Neural progenitor cell (in vitro differentiated cells): Measurements from ENCODE around the gene IL23R. TPM values are rescaled to one million over a fixed set of nuclear protein-coding genes. Genes with fewer than 3 reads are reported as not detected.
"Not testable (repeated sequence)": the region's sequence is repeated elsewhere in the genome, so short reads cannot be mapped to it uniquely, and the experiment has no call there.

Experiments used
- DNase-seq: peaks from one replicate; pipeline ENCODE4 v3.0.0-alpha.2; 2016; ENCODE audit warnings: low spot score
- H2AFZ ChIP-seq: fragments of 200-600 bp; sonication (generic); replicated peaks from 2 replicates; pipeline ENCODE4 v1.6.1; 2016; ENCODE audit warnings: antibody characterized with exemption
- H3F3A ChIP-seq: fragments of 200-600 bp; sonication (generic); 2 replicates; pipeline ENCODE4 v1.6.1; 2016; ENCODE audit warnings: antibody characterized with exemption, low read depth
- H3K27ac ChIP-seq: fragments of 200-600 bp; sonication (generic); 2 replicates; pipeline ENCODE4 v1.5.1; 2016; ENCODE audit warnings: mild to moderate bottlenecking
- H3K27me3 ChIP-seq: fragments of 200-600 bp; sonication (generic); 2 replicates; pipeline ENCODE4 v1.6.1; 2016; ENCODE audit warnings: mild to moderate bottlenecking, moderate library complexity
- H3K36me3 ChIP-seq: fragments of 200-600 bp; sonication (generic); 2 replicates; pipeline ENCODE4 v1.5.1; 2016
- H3K4me1 ChIP-seq: fragments of 200-600 bp; sonication (generic); 2 replicates; pipeline ENCODE4 v1.6.1; 2016; ENCODE audit warnings: mixed run types
- H3K4me2 ChIP-seq: fragments of 200-600 bp; sonication (generic); 2 replicates; pipeline ENCODE4 v1.6.1; 2016
- H3K4me3 ChIP-seq: fragments of 200-600 bp; sonication (generic); 2 replicates; pipeline ENCODE4 v1.5.1; 2016
- H3K79me2 ChIP-seq: fragments of 200-600 bp; sonication (generic); 2 replicates; pipeline ENCODE4 v1.6.1; 2016; ENCODE audit warnings: low read depth
- H3K9ac ChIP-seq: fragments of 200-600 bp; sonication (generic); 2 replicates; pipeline ENCODE4 v1.6.1; 2016
- H3K9me3 ChIP-seq: fragments of 200-600 bp; sonication (generic); 2 replicates; pipeline ENCODE4 v1.5.1; 2016; ENCODE audit warnings: low read depth
- H4K20me1 ChIP-seq: fragments of 200-600 bp; sonication (generic); 2 replicates; pipeline ENCODE4 v1.6.1; 2016; ENCODE audit warnings: low read depth
- H3K27ac Mint-ChIP-seq: 3 replicates; pipeline ENCODE4 v1.8.0; 2021; ENCODE audit warnings: mixed read lengths
- H3K27me3 Mint-ChIP-seq: 2 replicates; pipeline ENCODE4 v1.8.0; 2022; ENCODE audit warnings: low read depth, mild to moderate bottlenecking, inconsistent platforms, moderate library complexity, mixed read lengths; ENCODE audit not compliant: insufficient read depth
- H3K36me3 Mint-ChIP-seq: 3 replicates; pipeline ENCODE4 v1.8.0; 2021; ENCODE audit warnings: mixed read lengths
- H3K4me1 Mint-ChIP-seq: 3 replicates; pipeline ENCODE4 v1.8.0; 2021; ENCODE audit warnings: mixed read lengths
- H3K4me3 Mint-ChIP-seq: 3 replicates; pipeline ENCODE4 v1.8.0; 2021; ENCODE audit warnings: mild to moderate bottlenecking, moderate library complexity, mixed read lengths
- H3K9me3 Mint-ChIP-seq: 3 replicates; pipeline ENCODE4 v1.8.0; 2020; ENCODE audit warnings: mixed read lengths
- CTCF ChIP-seq: fragments of 200-600 bp; sonication (generic); IDR thresholded peaks from 2 replicates; pipeline ENCODE4 v1.5.1; 2017; ENCODE audit warnings: antibody characterized with exemption, mild to moderate bottlenecking
- EZH2 ChIP-seq: fragments of 200-600 bp; sonication (generic); IDR thresholded peaks from 2 replicates; pipeline ENCODE4 v1.6.1; 2017; ENCODE audit warnings: antibody characterized with exemption, mild to moderate bottlenecking, moderate library complexity
- EZH2phosphoT487 ChIP-seq: fragments of 200-600 bp; sonication (generic); IDR thresholded peaks from 2 replicates; pipeline ENCODE4 v1.6.1; 2017; ENCODE audit warnings: antibody characterized with exemption
- total RNA-seq: library from RNA; depleted of rRNA; stranded (reverse); fragments of >200 nt; gene quantifications from 2 replicates; pipeline ENCODE4 v1.2.3, GENCODE V29; 2015; ENCODE audit warnings: low replicate concordance

IL23R gene
- total RNA-seq, 1 donor from 2014 or later: not detected

- Mint-ChIP-seq H3K27me3 (no peaks in the 10 kb centered on the region), H3K9me3 (no peaks in the 10 kb centered on the region), H3K27ac (no peak overlapping the region), H3K4me3 (no peak overlapping the region), H3K36me3 (no peaks in the 10 kb centered on the region), H3K4me1 (peaks cover 12% of the 10 kb centered on the region)
- Histone ChIP-seq H3K4me3 (no peak overlapping the region), H3K36me3 (no peaks in the 10 kb centered on the region), H3K9ac (no peak overlapping the region), H3K79me2 (no peaks in the 10 kb centered on the region), H3K4me2 (no peak overlapping the region), H3K27ac (no peak overlapping the region), H2AFZ (no peak overlapping the region), H3F3A (no peaks in the 10 kb centered on the region), H4K20me1 (no peaks in the 10 kb centered on the region), H3K4me1 (peaks cover 12% of the 10 kb centered on the region), H3K27me3 (no peaks in the 10 kb centered on the region), H3K9me3 (no peaks in the 10 kb centered on the region)
- no peak for TF ChIP-seq CTCF
- no peak for TF ChIP-seq EZH2
- no peak for TF ChIP-seq EZH2phosphoT487
- DNase-seq: no peak
Measured at GRCh38 chr1:67140460-67140859, 25.8 kb upstream of the IL23R start.

GRCh38 chr1:67141832-67142231, 24.4 kb upstream of the IL23R start:
- not testable (repeated sequence) for H3K4me3 Mint-ChIP-seq, H3F3A ChIP-seq, H3K27me3 Mint-ChIP-seq, H3K4me2 ChIP-seq, H2AFZ ChIP-seq, H3K4me3 ChIP-seq, H3K79me2 ChIP-seq, DNase-seq, H3K9ac ChIP-seq, H3K36me3 ChIP-seq, H3K9me3 Mint-ChIP-seq, H4K20me1 ChIP-seq, H3K36me3 Mint-ChIP-seq, H3K27me3 ChIP-seq, H3K27ac Mint-ChIP-seq, H3K9me3 ChIP-seq, H3K27ac ChIP-seq
- H3K4me1 ChIP-seq: peaks cover 11% of the 10 kb centered on the region
- H3K4me1 Mint-ChIP-seq: peaks cover 11% of the 10 kb centered on the region

GRCh38 chr1:67142931-67143330, 23.3 kb upstream of the IL23R start:
- no peaks in the 10 kb centered on the region for H3K4me1 ChIP-seq
- TF ChIP-seq EZH2: no peak
- TF ChIP-seq CTCF: no peak
- no peak for TF ChIP-seq EZH2phosphoT487
- H3K9ac ChIP-seq: no peak overlapping the region
- H3K36me3 ChIP-seq: no peaks in the 10 kb centered on the region
- no peaks in the 10 kb centered on the region for H3K79me2 ChIP-seq
- H3F3A ChIP-seq: no peaks in the 10 kb centered on the region
- no peak overlapping the region for H3K27ac ChIP-seq
- no peak overlapping the region for H3K27ac Mint-ChIP-seq
- no peak overlapping the region for H3K4me3 ChIP-seq
- no peaks in the 10 kb centered on the region for H3K9me3 Mint-ChIP-seq
- no peak overlapping the region for H2AFZ ChIP-seq
- H3K4me1 Mint-ChIP-seq: peaks cover 5% of the 10 kb centered on the region
- H3K27me3 Mint-ChIP-seq: peaks cover 2% of the 10 kb centered on the region
- no peak overlapping the region for H3K4me2 ChIP-seq
- H3K27me3 ChIP-seq: no peaks in the 10 kb centered on the region
- no peaks in the 10 kb centered on the region for H4K20me1 ChIP-seq
- DNase-seq: no peak
- no peaks in the 10 kb centered on the region for H3K36me3 Mint-ChIP-seq
- no peak overlapping the region for H3K4me3 Mint-ChIP-seq
- H3K9me3 ChIP-seq: no peaks in the 10 kb centered on the region

GRCh38 chr1:67143966-67144365, 22.3 kb upstream of the IL23R start:
- no peaks in the 10 kb centered on the region for H3K79me2 ChIP-seq
- Mint-ChIP-seq H3K4me1 (peaks cover 7% of the 10 kb centered on the region), H3K27me3 (peaks cover 2% of the 10 kb centered on the region), H3K36me3 (no peaks in the 10 kb centered on the region), H3K4me3 (no peak overlapping the region), H3K27ac (no peak overlapping the region), H3K9me3 (no peaks in the 10 kb centered on the region)
- H3K4me3 ChIP-seq: no peak overlapping the region
- H3K4me1 ChIP-seq: no peaks in the 10 kb centered on the region
- no peaks in the 10 kb centered on the region for H4K20me1 ChIP-seq
- H3F3A ChIP-seq: no peaks in the 10 kb centered on the region
- H2AFZ ChIP-seq: no peak overlapping the region
- H3K27me3 ChIP-seq: no peaks in the 10 kb centered on the region
- TF ChIP-seq CTCF: no peak
- no peak for TF ChIP-seq EZH2phosphoT487
- no peak for TF ChIP-seq EZH2
- no peak overlapping the region for H3K27ac ChIP-seq
- no peak overlapping the region for H3K9ac ChIP-seq
- no peak overlapping the region for H3K4me2 ChIP-seq
- H3K36me3 ChIP-seq: no peaks in the 10 kb centered on the region
- H3K9me3 ChIP-seq: no peaks in the 10 kb centered on the region
- DNase-seq: no peak
